AG04450 (cell line): ENCODE data around the gene NPPB. TPM values are rescaled to one million over a fixed set of nuclear protein-coding genes. Genes with fewer than 3 reads are reported as not detected.

Experiments
- CTCF ChIA-PET: fragments of 300-600, 350-600 bp; formaldehyde crosslinking; extraction: SDS; loops from one replicate; lab custom pipeline; 2022; ENCODE audit warnings: antibody characterized with exemption, inconsistent platforms; lab: Charles Lee
- POLR2A ChIA-PET: fragments of 350-600 bp; formaldehyde crosslinking; extraction: SDS; loops from one replicate; lab custom pipeline; 2021; ENCODE audit warnings: antibody characterized with exemption, inconsistent platforms; lab: Yijun Ruan, JAX
- DNase-seq: peaks from one replicate; pipeline ENCODE4 v3.0.0-alpha.2; 2011; ENCODE audit warnings: low read depth, low spot score
- H3K27ac ChIP-seq: one replicate; pipeline ENCODE4 v1.5.1; 2012; ENCODE audit warnings: low read depth, low read length, control low read depth
- H3K27me3 ChIP-seq: one replicate; pipeline ENCODE4 v1.6.0; 2012; ENCODE audit warnings: low read length; ENCODE audit not compliant: control insufficient read depth, insufficient read depth
- H3K4me3 ChIP-seq: 2 replicates; pipeline ENCODE4 v1.5.1; 2011; ENCODE audit warnings: mild to moderate bottlenecking, low read depth, low read length, control low read depth
- H3K9me3 ChIP-seq: 2 replicates; pipeline ENCODE4 v1.5.1; 2012; ENCODE audit warnings: low read length; ENCODE audit not compliant: control insufficient read depth, insufficient read depth
- polyA plus RNA-seq: library from polyadenylated mRNA; depleted of rRNA; stranded (reverse); fragments of >200 nt; gene quantifications from 2 replicates; pipeline ENCODE4 v1.2.3, GENCODE V29; 2011
- TF ChIP-seq, protein P1 (sequence below): IDR thresholded peaks from 2 replicates; pipeline ENCODE4 v1.5.1; 2011; ENCODE audit warnings: low read depth, low read length, control low read depth, inconsistent platforms

The NPPB gene
- polyA plus RNA-seq, 1 experiment = not detected

DNA sequence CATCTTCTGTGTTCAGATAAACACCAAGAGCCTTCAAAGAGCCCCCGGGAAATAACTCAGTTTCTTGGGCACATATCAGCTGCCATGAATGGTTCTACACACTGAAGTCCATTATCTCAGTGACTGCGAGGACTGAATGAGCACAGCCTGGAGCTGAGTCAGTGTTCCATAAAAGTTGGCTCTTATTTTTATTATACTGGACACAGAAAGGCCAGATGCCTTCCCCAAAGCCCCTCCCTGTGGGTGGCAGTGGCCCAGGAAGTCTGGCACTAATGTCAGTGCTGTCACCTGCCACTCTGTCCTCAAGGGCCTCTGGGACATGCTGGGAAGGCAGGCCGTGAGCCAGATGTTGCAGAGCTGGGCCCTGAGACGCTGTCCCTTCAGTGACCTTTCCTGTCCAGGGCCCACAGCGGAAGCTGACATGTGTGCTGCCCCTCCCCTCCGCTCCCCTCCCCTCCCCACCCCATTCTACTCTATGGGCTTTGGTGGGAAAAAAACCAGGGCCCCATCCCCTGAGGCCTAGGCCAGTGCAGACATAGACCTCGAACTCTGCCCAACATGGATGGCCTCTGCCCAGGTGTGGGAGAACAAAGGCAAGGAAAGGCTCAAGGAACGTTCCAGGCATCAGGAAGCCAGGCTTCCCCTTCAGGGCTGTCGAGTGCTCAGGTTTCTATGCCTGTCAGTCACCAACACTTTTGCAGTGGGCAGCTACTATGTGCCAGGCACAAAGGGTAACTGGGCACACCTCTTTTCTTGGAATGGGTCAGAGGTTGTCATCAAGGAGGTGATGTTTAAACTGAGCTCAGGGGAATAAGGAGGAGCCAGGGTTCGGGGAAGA, 22.4 kb upstream of the NPPB start:
- no peak for DNase-seq
- ChIA-PET CTCF (no interaction called here), POLR2A (interaction anchor here (1.4 kb wide), 1 partner anchor 27 kb away, joined by 6 read pairs; no protein-coding TSS in a partner anchor)
- TF ChIP-seq, protein P1, sequence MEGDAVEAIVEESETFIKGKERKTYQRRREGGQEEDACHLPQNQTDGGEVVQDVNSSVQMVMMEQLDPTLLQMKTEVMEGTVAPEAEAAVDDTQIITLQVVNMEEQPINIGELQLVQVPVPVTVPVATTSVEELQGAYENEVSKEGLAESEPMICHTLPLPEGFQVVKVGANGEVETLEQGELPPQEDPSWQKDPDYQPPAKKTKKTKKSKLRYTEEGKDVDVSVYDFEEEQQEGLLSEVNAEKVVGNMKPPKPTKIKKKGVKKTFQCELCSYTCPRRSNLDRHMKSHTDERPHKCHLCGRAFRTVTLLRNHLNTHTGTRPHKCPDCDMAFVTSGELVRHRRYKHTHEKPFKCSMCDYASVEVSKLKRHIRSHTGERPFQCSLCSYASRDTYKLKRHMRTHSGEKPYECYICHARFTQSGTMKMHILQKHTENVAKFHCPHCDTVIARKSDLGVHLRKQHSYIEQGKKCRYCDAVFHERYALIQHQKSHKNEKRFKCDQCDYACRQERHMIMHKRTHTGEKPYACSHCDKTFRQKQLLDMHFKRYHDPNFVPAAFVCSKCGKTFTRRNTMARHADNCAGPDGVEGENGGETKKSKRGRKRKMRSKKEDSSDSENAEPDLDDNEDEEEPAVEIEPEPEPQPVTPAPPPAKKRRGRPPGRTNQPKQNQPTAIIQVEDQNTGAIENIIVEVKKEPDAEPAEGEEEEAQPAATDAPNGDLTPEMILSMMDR = no peak
- H3K9me3 ChIP-seq = peaks cover 4% of the 10 kb centered on the region; the same call in 1 of the 2 replicates
- H3K4me3 ChIP-seq = no peak overlapping the region
- no peak overlapping the region for H3K27ac ChIP-seq
- H3K27me3 ChIP-seq = peaks cover 60% of the 10 kb centered on the region

DNA sequence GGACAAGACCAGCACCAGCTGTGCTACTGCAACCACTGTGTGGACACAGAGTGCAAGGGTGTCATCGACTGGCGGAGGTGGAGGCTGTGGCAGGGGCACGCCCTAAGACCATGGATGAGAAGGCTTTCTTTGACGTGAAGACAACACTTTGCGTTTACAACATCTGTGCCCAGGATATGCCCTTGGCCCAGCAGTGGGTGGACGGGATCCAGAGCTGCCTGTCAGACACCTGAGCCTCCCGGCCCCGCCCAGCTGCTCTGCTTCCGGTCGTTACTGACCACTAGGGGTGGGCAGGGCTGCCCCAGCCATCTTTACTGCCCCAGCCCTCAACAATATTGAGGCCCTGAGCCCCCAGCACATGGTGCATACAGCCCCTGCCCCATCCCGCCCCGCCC, 21.4 kb upstream of the NPPB start:
- ChIA-PET CTCF (no interaction called here), POLR2A (interaction anchor here (1.4 kb wide), 1 partner anchor 28 kb away, joined by 6 read pairs; no protein-coding TSS in a partner anchor)
- peaks cover 61% of the 10 kb centered on the region for H3K27me3 ChIP-seq
- no peak overlapping the region for H3K4me3 ChIP-seq
- TF ChIP-seq, protein P1 = no peak
- no peak for DNase-seq
- peaks cover 4% of the 10 kb centered on the region; the same call in 1 of the 2 replicates for H3K9me3 ChIP-seq
- no peak overlapping the region for H3K27ac ChIP-seq

DNA sequence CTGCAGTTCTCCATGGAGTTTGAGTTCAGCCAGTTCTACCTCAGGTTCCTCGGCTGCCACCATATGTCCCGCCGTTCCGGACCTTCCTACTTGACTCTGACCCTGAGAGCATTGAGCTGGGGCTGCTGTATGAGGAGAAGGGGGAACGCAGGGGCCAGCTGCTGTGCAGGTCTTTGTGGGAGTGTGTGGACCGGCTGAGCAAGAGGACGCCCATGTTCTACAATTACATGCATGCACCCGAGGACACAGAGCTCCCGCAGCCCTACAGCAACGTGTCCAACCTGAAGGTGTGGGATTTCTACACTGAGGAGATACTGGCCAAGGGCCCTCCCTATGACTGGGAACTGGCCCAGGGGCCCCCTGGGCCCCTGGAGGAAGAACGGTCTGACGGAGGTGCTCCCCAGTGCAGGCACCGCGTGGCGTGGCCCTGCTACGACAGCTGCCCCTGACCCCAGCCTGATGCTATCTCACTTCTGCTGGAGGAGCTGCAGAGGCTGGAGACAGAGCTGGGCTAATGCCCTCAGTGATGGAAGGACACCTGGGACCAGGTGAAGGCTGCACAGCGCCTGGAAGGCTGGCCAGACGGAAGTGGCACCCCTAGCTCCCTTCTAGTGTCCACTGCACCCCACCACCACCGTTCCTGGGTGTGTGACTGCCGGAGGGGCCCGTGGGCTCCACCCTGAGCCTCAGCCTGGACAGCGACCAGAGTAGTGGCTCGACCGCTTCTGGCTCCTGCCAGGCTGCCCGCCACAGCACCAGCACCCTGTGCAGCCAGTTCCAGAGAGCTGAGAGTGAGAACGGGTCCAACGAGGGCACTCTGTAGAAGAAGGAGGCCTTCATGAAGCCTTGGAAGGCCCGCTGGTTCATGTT, 20.8 kb upstream of the NPPB start:
- Histone ChIP-seq H3K27me3 (peaks cover 64% of the 10 kb centered on the region), H3K27ac (no peak overlapping the region), H3K4me3 (no peak overlapping the region), H3K9me3 (peaks cover 4% of the 10 kb centered on the region; the same call in 1 of the 2 replicates)
- no peak for DNase-seq
- POLR2A ChIA-PET = interaction anchor here (0.7 kb wide), 1 partner anchor 16 kb away, joined by 3 read pairs; no protein-coding TSS in a partner anchor
- CTCF ChIA-PET = no interaction called here
- TF ChIP-seq, protein P1 = no peak

DNA sequence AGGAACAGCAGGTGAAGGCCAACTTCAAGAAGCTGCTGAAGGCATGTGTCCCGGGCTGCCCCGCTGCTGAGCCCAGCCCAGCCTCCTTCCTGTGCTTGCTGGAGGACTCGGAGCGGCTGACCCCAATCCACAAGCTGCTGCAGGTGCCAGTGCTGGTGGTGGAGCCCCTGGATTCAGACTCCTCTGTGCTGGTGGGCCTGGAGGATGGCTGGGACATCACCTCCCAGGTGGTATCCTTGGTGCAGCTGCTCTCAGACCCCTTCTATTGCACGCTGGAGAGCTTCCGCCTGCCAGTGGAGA, 20.1 kb upstream of the NPPB start:
- H3K27me3 ChIP-seq = peaks cover 64% of the 10 kb centered on the region
- CTCF ChIA-PET = no interaction called here
- POLR2A ChIA-PET = no interaction called here
- no peak for DNase-seq
- peaks cover 4% of the 10 kb centered on the region; the same call in 1 of the 2 replicates for H3K9me3 ChIP-seq
- H3K4me3 ChIP-seq = no peak overlapping the region
- TF ChIP-seq, protein P1 = no peak
- H3K27ac ChIP-seq = no peak overlapping the region
